GM23338 (cell line): Measurements from ENCODE around the gene RAMP1.

Experiments used
- CREB1 ChIP-seq: fragments of 250-450 bp; sonication (Bioruptor Pico); IDR thresholded peaks from 2 replicates; pipeline ENCODE4 v1.5.0; 2020; ENCODE audit warnings: low read depth, mild to moderate bottlenecking, moderate library complexity
- EZH2 ChIP-seq: fragments of 200-600 bp; sonication (generic); IDR thresholded peaks from one replicate; pipeline ENCODE4 v1.8.0; 2017; ENCODE audit warnings: antibody characterized with exemption, mild to moderate bottlenecking, low read depth; ENCODE audit not compliant: unreplicated experiment
- NANOG ChIP-seq: IDR thresholded peaks from 2 replicates; pipeline ENCODE4 v1.6.1; 2016; ENCODE audit warnings: antibody characterized with exemption, borderline replicate concordance
- POLR2AphosphoS5 ChIP-seq: IDR thresholded peaks from 2 replicates; pipeline ENCODE4 v1.6.1; 2016; ENCODE audit warnings: antibody characterized with exemption, low read depth
- ZNF114 ChIP-seq: fragments of 250-450 bp; sonication (Bioruptor Pico); IDR thresholded peaks from 2 replicates; pipeline ENCODE4 v1.5.0; 2020; ENCODE audit warnings: mild to moderate bottlenecking, moderate library complexity
- TF ChIP-seq, protein P1 (sequence below), 2 experiments: fragments of 200-600 bp in 1 of 2; sonication (generic) in 1 of 2; conservative IDR thresholded peaks; 2 replicates each; pipeline versions ENCODE4 v1.5.1 to v1.6.1; 2016 to 2017; ENCODE audit warnings: antibody characterized with exemption in 2 of 2, low read depth in 2 of 2, mild to moderate bottlenecking in 2 of 2, moderate library complexity in 1 of 2
- TF ChIP-seq, protein P2 (sequence below): IDR thresholded peaks from one replicate; pipeline ENCODE4 v1.6.1; 2018; ENCODE audit warnings: antibody characterized with exemption; ENCODE audit not compliant: unreplicated experiment

DNA sequence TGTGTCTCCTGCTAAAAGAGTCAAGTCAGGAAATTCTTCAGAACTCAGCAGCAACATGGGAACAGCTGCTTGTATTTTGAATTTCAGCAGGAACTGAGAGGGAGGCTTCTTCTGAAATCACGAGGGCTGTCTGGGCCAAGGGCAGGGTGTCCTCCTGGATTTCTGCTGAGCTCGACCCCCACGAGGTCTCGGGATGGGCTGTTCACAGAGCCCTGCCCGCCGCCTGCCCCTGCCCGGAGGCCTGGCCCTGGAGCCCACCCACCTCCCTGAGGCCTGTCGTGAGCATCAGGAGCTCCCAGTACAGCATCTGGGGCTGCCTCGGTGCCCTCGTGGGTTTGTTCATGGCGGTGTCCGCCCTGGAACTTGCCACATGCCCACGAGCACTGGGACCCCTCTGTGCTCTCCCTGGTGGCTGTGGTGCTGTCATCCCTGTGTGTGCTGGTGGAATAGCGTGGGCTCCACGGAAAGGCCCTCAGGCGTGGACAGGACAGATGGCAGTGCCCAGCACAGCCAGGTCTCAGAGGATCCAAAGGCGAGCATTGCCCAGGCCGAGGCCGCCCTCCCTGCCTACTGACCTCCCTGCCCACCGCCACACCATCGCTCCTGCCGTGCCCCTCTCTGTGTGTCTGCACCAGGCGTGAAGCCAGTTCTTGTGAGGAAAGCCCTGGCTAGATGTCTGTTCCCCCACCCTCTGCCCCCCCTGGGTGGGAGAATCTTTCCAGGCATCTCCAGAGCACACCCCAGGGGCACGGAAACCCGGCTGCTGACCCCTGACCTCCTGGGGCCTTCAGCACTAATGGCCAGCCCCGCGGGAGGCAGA lies 25.9 kb downstream of the RAMP1 start:
- TF ChIP-seq EZH2, result no peak
- TF ChIP-seq CREB1 (CRISPR knock-in tag), result no peak
- TF ChIP-seq, protein P1, sequence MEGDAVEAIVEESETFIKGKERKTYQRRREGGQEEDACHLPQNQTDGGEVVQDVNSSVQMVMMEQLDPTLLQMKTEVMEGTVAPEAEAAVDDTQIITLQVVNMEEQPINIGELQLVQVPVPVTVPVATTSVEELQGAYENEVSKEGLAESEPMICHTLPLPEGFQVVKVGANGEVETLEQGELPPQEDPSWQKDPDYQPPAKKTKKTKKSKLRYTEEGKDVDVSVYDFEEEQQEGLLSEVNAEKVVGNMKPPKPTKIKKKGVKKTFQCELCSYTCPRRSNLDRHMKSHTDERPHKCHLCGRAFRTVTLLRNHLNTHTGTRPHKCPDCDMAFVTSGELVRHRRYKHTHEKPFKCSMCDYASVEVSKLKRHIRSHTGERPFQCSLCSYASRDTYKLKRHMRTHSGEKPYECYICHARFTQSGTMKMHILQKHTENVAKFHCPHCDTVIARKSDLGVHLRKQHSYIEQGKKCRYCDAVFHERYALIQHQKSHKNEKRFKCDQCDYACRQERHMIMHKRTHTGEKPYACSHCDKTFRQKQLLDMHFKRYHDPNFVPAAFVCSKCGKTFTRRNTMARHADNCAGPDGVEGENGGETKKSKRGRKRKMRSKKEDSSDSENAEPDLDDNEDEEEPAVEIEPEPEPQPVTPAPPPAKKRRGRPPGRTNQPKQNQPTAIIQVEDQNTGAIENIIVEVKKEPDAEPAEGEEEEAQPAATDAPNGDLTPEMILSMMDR (conservative IDR thresholded peaks at IDR 0.05; ENCODE audit: low read depth in 2 of 2), result no peak
- TF ChIP-seq ZNF114 (CRISPR knock-in tag), result no peak
- TF ChIP-seq POLR2AphosphoS5, result no peak
- TF ChIP-seq, protein P2, sequence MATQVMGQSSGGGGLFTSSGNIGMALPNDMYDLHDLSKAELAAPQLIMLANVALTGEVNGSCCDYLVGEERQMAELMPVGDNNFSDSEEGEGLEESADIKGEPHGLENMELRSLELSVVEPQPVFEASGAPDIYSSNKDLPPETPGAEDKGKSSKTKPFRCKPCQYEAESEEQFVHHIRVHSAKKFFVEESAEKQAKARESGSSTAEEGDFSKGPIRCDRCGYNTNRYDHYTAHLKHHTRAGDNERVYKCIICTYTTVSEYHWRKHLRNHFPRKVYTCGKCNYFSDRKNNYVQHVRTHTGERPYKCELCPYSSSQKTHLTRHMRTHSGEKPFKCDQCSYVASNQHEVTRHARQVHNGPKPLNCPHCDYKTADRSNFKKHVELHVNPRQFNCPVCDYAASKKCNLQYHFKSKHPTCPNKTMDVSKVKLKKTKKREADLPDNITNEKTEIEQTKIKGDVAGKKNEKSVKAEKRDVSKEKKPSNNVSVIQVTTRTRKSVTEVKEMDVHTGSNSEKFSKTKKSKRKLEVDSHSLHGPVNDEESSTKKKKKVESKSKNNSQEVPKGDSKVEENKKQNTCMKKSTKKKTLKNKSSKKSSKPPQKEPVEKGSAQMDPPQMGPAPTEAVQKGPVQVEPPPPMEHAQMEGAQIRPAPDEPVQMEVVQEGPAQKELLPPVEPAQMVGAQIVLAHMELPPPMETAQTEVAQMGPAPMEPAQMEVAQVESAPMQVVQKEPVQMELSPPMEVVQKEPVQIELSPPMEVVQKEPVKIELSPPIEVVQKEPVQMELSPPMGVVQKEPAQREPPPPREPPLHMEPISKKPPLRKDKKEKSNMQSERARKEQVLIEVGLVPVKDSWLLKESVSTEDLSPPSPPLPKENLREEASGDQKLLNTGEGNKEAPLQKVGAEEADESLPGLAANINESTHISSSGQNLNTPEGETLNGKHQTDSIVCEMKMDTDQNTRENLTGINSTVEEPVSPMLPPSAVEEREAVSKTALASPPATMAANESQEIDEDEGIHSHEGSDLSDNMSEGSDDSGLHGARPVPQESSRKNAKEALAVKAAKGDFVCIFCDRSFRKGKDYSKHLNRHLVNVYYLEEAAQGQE, result no peak
- TF ChIP-seq NANOG, result no peak
